NCI-H1930 (cell line): ENCODE results near the gene CCR5AS.
"Not testable (repeated sequence)": the region's sequence is repeated elsewhere in the genome, so short reads cannot be mapped to it uniquely, and the experiment has no call there.

Experiments used
- DNase-seq, 2 experiments: peaks; one replicate each; lab custom pipeline; 2025; lab: John Stamatoyannopoulos, UW

The CCR5AS gene

DNA sequence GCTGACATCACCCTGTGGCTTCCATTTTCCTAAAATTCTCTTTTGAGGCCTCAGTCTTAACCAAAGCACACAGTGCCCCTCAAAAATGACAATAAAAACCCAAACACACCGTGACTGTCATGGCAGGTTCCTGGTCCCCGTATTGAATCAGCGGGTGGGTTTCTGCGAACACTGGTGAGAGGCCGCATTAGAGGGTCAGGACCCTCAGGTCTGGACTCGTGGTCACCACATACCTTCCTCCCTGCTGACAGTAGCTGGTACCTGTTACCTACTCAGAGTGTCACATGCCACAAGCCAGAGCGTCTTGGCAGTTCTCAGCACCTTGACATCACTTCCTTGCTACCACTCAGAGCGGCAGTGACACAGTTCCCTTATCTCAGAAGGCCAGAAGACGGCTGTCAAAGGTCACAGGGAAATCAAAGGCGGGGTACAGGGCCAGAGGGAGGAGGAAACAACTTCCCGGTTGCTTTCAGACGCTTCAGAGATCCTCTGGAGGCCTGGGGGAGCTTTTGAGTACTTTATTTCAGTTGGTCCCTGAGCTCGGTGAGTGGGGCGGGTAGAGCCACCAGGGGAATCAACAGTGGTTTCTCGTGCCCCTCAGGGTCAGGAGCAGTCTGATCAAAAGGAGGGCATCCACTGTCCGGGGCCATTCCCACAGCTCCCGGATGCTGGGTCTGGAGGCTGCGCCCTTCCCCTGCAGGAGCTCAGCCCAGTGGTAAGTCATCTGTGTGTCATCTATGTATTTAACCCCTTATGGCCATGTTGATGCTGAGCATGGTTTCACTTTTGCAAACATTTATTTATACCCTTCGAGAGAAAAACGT is at the start of gene CCR5AS, which contains the start of gene CCRL2:
Gene CCR5AS, minus strand, starts transcription at position 279 of the 824 bp plus-strand sequence.
Gene CCRL2, plus strand, starts transcription at position 472 of the 824 bp plus-strand sequence. CDS start 821 bp downstream, outside the sequence.
- DNase-seq, result no peak

DNA sequence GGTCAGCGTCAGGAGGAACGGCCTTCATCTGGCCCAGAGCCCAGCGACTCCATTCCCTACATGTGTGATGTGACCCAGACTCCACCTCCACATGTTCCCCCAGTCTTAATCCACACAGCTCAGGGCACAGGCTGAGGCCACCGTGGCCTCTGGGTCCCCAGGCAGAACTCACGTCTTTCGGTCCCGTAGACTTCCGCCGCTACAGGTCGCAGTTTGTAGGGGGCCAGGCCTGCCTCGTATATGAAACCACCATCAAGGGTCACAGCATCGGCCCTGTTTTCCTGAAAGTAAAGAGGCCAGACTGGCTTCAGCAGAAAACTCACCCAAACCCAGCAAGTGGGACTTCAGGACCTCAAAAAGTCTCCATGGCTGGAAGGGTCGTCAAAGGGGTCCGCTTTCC is 49.3 kb upstream of the CCR5AS start:
- DNase-seq, result no peak

DNA sequence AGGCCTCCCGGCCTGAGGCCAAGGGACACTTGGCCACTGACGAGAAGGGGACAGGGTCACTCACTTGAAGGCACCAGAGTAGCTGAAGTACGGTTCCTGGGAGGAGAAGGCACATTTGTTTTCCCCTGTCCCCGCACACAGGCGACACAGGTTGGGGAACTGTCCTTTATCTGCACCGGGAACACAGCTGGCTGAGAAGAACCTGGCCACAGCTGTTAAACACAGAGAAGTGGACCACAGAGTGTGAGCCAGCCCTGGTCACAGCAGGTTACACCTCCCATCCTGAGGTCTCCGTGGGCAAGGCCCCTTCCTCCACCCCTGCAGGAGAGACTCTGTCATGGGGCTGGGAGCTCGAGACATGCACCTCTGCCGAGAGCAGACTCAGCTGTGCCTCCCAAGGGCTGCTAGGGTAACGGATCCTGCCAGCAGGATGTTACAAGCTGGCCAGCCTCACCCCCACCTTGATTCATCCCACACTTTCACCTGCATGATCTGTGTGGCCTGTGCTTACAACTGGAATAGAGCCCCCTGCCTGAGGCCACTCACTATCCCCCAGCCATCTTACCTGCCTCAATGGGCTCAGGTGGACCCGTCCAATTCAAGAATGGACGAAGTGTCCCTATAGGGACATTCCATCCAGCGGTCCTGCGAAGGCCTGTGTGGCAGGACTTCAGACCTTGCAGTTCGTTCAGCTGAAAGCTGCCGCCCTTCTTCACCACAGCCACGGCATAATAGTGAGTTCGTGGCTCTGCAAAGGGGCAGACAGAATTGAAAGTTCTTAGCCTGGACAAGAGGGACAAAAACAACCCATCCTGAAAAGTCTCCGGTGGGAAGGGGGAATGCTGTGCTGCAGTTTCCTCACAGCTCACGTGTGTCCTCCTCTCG is 48.6 kb upstream of the CCR5AS start:
- no peak for DNase-seq

DNA sequence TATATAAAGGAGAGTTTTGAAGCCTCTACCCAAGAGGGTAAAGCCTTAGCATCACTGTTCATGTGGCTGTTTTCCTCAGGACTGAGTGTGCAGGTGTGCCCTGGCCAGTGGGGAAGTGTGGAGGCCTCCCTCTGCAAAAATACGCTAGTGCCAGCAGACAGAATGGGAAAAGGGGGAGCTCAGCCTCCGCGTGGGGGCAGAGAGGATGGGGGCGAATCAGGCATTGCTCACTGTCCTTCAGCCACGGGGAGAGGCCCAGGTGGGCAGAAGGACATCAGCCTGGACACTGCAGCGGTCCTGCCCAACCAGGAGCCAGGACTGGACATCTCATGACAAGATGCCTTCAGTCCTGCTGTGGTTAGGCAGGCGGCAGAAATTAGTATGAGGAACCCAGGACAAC is 47.7 kb upstream of the CCR5AS start:
- no peak for DNase-seq

DNA sequence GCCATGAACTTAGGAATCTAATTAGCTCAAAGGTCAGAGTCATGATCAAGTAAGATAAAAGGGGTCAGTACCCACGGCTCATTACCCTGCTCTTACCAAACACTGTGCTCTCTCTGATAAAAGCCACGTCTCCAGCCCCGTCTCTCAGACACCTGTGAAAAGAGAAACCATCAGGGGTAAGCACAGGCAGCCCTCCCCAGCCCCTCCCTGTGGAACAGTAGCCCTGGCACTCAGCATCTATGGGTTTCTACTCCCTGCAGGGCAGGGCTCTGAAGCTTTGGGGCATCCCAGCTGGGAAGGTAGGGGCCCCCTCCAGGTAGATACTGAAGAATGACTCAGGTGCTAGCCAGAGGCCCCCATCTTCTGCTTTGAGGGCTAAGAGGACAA is 47.3 kb upstream of the CCR5AS start:
- no peak for DNase-seq

DNA sequence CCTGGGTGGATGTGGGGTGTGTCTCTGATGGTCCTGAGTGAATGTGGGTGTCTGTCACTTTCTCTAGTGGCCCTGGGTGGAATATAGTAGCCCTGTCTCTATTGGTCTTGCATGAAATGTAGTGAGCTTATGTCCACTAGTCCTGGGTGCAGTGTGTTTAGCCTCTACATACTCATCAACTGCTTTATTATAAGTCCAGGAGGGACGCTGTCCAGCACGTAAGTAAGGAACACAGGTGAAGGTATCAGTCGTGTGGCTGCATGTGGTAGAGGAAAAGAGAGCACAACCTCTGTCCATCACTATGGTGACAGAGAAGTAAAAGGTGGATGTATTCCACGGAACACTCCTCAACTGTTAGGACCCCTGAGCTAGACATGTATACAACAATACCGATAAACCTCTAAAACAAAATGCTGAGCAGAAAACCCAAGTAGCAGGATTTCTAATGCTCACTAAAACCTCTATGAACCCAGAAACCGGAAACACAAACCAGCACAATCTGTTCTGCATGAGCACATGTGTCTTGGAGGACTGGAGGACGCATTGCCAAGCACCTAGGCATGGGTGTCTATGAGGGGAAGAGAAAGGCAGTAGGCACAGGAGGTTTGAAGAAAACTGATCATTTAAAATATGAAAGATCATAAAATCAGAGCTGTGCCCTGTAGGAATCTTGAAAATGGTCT is 46.8 kb upstream of the CCR5AS start:
- no peak for DNase-seq

DNA sequence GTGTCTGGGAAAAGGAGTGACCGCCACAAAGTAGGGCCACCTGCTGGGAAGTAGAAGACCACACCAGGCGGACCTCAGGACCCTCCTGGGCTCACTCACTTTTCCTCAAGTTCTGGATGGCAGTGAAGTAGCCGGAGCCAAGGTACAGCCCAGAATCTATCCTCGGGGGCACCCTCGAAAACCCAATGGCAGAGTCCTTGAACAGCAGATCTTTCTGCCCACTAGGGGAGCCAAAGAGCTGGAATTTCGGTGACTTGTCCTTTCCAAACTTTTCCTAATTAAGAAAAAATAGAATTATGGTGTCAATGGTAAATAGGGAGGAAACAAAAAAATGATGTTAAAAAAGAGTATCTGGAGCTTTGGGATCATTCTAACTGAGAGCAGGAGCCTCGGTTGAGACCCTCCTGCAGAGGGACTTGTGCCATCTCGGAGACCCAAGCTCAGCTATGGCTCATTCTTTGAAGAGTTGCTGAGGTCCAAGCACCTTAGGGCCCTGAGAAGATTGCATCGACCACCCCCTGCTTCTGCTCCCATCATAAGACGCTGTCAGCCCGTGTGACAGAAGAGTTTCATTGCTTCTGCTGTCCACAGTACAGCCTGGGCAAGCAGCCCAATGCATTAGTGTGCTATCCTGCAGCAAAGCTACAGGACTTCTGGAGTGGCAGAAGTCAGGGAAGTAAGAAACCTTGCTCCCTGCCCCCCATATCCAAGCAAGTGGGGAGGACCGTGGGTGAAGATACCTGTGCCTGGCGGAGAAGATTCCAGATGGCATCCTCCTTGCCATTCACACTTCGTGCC is 43.1 kb upstream of the CCR5AS start:
- no peak for DNase-seq

DNA sequence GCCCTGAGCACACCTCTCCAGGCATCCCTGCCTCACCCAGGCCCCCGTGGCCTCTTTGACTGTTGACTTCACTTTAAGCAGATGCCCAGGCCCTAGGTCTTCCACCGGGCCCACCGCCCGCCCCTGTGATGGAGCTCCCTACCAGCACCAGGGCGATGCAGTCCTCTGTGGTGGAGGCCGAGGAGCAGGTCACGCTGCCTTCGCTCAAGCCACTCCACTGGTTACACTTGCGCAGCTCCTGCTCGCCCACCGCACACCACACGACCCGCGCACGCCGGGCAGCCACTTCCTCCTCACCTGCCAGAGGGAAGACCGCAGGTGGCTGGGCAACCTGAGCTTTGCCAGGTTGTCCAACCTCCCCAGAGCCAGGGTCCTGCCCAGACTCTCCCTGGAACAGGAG is 41.9 kb upstream of the CCR5AS start:
- no peak for DNase-seq

DNA sequence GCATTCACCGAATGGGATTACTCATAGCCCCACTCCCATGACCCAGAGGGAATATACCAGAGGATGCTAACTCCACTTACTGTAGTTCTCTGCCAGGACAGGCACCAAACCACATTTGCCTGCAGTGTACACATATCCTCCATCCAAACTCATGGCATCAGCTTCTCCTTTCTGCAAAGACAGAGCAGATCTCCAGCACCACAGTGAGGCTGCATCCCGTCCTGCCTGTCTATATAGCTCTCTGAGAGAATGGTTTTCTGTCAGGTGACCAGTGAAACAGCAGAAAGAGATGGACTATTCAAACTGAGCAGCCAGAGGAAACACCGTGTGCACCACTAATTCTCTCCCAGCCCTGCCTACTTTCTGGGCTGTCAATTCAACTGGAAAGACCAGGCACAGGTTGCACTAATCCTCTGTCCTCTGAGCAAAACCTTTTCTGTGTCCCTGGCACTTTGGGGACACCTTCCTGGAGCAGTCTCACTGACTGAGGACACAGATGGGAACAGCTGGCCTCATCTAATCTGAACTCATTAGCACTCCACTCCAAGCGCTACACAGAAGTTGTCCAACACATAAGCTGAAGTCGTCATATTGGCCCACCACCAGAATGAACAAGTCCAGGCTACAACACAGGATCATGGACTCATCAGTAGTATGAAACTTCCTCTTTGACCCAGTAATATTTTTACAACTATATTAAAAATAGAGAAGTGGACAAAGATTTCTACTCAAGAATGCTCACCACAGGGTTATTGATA is 40.5 kb upstream of the CCR5AS start:
- no peak for DNase-seq

DNA sequence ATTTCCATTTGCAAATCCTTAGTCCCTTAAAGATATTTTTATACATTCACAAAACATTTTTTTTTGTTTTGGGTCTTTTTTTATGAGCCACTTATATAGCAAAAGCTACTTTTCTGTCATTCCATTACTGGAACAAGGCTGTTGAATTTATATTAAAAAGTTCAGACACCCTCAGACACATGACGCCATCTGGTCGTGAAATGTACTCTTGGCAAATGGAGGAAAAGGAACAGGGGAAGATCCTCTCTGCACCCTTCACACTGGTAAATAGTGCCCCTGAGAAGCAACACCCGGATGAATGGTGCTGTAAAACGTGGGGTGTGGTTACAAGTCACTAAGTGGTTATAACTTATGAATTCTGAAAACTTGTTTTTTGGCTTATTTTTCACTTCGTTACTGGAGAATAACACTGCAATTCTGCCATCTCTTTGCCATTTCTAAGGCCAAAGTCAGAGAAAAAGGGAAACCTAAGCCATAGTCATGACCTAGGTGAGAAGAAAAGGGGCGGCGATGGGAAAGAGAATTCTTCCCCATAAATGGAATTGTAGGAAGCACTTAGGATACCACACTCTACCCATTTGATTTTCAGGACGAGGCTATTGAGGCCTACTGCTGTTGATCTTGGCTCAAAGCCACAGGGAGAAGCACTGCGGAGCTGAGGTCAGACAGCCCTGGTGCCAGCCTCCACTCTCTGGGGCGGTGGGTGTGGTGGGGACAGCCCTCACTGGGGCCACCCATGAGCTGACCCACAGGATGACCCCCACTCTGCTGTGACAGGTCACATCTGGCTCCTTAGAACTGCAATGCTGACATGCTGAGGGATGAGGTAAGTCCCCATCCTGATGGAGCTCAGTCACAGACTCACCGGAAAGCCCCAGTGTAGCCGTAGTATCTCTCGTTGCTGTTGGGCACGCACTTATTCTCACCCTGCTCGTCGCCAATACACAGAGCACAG is 36.0 kb upstream of the CCR5AS start:
- no peak for DNase-seq

DNA sequence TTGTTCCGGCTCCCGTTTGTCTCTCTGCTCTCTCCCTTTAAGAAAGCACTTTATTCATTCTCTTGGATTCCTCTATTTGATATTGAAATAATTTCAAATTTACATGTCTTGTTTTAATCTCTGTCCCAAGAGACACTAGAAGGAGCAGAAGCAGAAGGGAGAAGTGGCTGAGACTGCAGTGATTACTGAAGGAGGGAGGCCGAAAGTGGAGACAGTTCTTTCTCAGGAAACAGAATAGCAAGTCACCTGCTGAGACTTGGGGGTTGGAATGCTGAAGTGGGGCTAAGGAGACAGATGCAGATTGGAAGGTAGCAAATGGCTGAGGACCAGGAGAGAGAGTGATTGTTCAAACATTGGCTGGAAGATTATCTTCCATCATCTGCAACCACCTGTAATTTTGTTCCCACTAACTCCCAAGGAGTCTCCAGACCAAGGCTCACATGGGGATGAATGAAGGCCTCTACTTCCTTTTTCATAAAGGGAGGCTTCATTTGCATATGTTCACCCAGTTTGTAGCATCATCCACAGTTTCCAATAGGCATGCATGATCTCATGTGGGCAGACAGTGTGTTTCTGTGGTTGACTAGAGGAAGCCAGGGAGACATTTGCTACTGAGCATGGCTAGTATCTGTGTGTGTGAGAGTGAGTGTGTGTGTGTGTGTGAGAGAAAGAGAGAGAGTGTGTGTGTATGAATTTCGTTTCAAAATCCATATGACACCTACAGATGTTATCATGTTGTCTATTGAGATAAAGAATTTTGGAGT is 33.8 kb upstream of the CCR5AS start:
- DNase-seq, result no peak

DNA sequence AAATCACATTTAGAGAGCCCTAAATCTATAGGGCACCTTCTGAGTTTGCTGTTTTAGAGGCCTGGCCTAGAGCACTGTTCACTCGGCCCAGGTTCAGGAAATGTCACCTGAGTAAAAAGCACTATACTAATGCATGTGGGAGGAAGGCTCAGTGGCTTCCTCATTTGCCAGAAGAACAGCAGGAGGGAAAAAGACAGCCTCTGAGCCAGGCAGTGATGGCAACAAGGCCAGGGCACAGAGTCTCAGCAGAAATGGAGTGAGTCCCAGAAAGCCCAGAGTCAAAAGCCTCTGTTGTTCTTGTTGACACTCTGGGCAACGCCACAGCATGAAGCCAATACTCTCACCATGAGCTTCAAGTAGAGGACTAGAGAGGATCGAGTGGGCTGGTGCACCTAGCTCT is 32.0 kb upstream of the CCR5AS start:
- DNase-seq, result no peak

DNA sequence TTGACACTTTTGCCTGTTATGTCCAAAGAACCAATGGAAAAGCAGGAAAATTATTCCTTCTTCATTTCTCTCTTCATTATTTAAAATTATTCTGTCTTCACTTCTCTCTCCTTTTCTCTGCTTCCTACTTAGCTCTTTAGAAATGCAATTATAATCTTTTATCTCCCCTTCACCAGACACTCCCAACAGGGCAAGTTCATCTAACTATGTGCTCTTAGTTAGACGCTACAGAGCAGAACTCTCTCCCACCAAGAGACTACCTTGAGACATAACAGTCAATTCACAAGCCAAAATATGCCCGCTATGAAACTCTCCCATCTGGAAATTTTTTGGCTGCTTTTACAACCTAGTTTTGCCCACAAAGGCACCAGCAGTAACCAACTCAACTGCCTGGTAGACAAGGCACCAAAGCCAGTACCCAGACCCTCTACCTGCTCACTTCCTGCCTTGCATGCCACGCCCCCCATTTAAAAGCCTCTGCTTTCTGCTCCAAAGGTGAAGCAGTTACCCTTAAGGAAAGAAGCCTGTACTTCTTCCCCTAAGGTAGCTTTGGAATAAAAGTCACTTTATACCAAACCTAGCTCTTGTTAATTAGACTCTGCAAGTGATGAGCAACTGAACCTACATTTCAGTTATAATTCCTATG is 28.3 kb upstream of the CCR5AS start:
- no peak for DNase-seq

DNA sequence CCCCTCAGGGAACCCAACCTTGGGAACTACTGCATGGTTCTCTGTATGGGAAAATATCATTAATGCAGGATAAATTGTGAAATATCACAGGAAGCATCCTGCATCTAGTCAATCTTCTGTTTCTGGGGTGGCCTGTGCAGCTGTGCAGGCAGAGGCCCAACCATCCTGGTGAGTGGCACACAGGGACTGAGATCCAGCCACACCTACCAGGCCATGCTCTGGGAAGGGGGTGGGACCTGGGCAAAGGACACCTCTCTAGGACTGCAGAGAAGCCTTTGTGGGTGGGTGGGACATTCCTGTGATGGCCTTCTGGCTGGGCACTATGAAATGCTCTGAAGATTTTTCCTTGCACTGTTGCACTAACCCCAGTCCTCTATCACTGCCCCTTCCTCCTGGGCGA is 27.0 kb upstream of the CCR5AS start:
- DNase-seq, result no peak

DNA sequence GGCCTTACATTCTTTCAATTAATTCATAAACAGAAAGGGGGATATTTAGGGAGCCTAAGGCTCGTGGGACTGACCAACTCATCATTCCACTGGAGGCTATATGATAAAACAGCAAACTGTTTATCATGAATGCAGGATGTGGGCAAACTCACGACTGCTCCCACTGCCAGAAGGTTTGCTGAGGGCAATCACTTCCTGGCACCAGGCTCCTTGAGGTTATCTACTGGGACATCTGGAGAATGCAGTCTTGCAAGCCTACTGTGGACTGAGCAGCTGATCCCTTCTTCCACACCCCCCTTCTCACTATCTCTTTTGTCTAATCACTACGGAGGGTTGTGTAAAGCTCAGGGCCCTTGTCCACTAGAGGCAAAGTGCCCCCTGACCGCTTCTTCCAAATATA is 26.3 kb upstream of the CCR5AS start:
- DNase-seq, result not testable (repeated sequence)

DNA sequence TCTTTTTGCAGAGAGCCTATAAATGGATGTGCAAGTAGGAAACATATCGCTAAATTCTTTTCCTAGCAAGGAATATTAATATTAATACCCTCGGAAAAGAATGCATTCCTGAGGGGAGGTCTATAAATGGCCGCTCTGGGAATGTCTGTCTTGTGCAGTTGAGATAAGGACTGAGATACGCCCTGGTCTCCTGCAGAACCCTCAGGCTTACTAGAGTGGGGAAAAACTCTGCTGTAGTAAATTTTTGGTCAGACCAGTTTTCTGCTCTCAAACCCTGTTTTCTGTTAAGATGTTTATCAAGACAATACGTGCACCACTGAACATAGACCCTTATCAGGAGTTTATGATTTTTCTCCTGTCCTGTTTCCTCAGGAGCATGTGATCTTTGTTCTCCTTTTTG is 25.0 kb upstream of the CCR5AS start:
- not testable (repeated sequence) for DNase-seq

DNA sequence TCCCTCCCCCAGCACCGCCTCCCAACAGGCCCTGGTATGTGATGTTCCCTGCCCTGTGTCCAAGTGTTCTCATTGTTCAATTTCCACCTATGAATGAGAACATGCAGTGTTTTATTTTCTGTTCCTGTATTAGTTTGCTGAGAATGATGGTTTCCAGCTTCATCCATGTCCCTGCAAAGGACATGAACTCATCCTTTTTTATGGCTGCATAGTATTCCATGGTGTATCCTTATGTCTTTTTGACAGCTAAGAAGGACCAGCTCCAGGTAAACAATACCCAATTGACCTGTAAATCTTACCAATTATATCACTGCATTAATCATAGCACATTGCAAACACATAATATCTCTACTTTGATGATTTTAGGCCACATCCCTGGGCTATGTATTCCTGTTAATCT is 24.0 kb upstream of the CCR5AS start:
- DNase-seq, result not testable (repeated sequence)

DNA sequence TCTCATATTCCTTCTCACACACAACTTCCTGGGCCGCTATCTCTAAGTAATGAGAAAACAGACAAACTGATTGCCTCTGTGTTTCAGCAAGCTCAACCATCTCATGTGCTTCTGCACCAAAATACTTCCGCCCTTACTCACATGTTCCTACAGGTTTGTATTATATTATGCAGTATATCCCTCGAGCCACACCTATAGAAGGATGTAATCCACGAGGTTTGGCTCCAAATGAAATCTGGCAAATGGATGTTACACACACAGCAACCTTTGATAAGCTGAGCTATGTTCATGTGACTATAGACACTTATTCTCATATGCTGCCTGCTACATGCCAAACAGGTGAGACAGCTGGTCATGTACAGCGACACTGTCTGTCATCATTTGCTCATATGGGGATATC is 22.8 kb upstream of the CCR5AS start:
- no peak for DNase-seq
